Peyer's patch (tissue), 4 donors: ENCODE measurements around the gene MINDY1.

ENCODE experiments used
- POLR2A ChIP-seq, 2 donors: fragments of 450-650 bp; IDR thresholded peaks; one replicate each; pipeline ENCODE4 v1.5.1; 2017; ENCODE audit warnings: antibody characterized with exemption in 2 of 2, mild to moderate bottlenecking in 2 of 2, moderate library complexity in 2 of 2
- TF ChIP-seq, protein P1 (sequence below), 6 experiments: fragments of 450-650 bp in 4 of 6; fragments of 200-600 bp in 2 of 6; sonication (generic) in 1 of 6; IDR thresholded peaks; one replicate each; pipeline ENCODE4 v1.5.1; 2017 to 2019; ENCODE audit warnings: antibody characterized with exemption in 6 of 6, mild to moderate bottlenecking in 3 of 6, moderate library complexity in 1 of 6

DNA sequence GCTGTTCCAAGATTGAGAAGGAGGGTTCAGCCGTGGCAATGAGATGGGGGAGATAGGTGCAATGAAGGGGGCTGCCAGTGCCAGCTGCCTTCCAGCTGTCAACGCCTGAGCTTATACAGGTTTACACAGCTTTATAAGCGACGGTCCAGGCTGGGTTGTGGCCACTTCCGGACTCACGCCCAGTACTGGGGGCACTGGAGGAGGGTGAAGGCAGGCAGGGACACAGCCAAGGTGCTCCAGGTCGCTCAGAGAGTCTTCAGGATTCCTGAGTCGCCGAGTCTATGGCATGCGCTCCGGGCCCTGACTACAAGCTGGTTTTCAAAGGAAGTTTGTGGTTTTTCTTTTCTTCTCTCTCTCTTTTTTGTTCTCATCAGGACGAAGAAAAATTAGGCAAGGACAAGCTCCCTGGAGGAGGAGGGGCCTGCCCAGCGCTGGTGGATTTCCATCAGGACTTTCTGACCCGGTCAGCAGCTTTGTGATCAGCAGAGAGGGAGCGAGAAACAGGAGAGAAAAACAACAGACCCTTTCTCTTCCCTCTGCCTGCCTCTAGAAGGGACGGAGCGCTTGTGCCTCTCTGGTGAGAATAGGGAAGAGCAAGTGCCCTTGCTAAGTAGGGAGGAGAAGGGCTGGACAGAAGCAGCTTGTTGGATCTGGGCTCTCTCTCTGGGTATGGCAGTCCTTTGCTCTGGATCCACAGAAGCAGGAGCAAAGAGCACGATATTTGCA lies at the start of gene MINDY1:
- TF ChIP-seq, protein P1, sequence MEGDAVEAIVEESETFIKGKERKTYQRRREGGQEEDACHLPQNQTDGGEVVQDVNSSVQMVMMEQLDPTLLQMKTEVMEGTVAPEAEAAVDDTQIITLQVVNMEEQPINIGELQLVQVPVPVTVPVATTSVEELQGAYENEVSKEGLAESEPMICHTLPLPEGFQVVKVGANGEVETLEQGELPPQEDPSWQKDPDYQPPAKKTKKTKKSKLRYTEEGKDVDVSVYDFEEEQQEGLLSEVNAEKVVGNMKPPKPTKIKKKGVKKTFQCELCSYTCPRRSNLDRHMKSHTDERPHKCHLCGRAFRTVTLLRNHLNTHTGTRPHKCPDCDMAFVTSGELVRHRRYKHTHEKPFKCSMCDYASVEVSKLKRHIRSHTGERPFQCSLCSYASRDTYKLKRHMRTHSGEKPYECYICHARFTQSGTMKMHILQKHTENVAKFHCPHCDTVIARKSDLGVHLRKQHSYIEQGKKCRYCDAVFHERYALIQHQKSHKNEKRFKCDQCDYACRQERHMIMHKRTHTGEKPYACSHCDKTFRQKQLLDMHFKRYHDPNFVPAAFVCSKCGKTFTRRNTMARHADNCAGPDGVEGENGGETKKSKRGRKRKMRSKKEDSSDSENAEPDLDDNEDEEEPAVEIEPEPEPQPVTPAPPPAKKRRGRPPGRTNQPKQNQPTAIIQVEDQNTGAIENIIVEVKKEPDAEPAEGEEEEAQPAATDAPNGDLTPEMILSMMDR (IDR thresholded peaks at IDR 0.05): peak in 4 of 6 experiments; percentile 20 to 58 (median 53)
- TF ChIP-seq POLR2A (IDR thresholded peaks at IDR 0.05): peak; percentile 61 to 79
